Neural cell (in vitro differentiated cells): ENCODE data around the gene MICAL2. TPM values are rescaled to one million over a fixed set of nuclear protein-coding genes. Genes with fewer than 3 reads are reported as not detected.

Experiments used
- H2AFZ ChIP-seq: fragments of 200-600, 300-800 bp; sonication (generic), shearing (Covaris generic); 2 replicates; pipeline ENCODE4 v1.6.0; 2014; ENCODE audit warnings: low read depth, mild to moderate bottlenecking, antibody characterized with exemption, low read length, moderate library complexity
- H3F3A ChIP-seq: fragments of 200-600 bp; shearing (Covaris generic); 2 replicates; pipeline ENCODE4 v1.6.1; 2016; ENCODE audit warnings: mild to moderate bottlenecking, moderate library complexity, mixed read lengths, antibody characterized with exemption, low read length; ENCODE audit not compliant: insufficient read depth, poor library complexity, severe bottlenecking
- H3K27ac ChIP-seq: fragments of 200-600, 300-800 bp; sonication (generic), shearing (Covaris generic); 2 replicates; pipeline ENCODE4 v1.5.1; 2014; ENCODE audit warnings: mild to moderate bottlenecking, low read length, moderate library complexity
- H3K27me3 ChIP-seq: fragments of 300-800, 200-600 bp; sonication (generic), shearing (Covaris generic); 2 replicates; pipeline ENCODE4 v1.6.0; 2014; ENCODE audit warnings: mild to moderate bottlenecking, low read depth, low read length, moderate library complexity; ENCODE audit not compliant: insufficient read depth
- H3K36me3 ChIP-seq: fragments of 300-800, 200-600 bp; sonication (generic), shearing (Covaris generic); 2 replicates; pipeline ENCODE4 v1.5.1; 2014; ENCODE audit warnings: mild to moderate bottlenecking, antibody characterized with exemption, low read length, moderate library complexity; ENCODE audit not compliant: insufficient read depth
- H3K4me2 ChIP-seq: fragments of 300-800, 200-600 bp; sonication (generic), shearing (Covaris generic); 2 replicates; pipeline ENCODE4 v1.6.0; 2014; ENCODE audit warnings: mild to moderate bottlenecking, low read length
- H3K4me3 ChIP-seq: fragments of 300-800, 200-600 bp; sonication (generic), shearing (Covaris generic); 2 replicates; pipeline ENCODE4 v1.5.1; 2014; ENCODE audit warnings: mild to moderate bottlenecking, low read length, moderate library complexity
- H3K79me2 ChIP-seq: fragments of 200-600 bp; shearing (Covaris generic); replicated peaks from 2 replicates; pipeline ENCODE4 v1.6.0; 2014; ENCODE audit warnings: mild to moderate bottlenecking, low read length, moderate library complexity; ENCODE audit not compliant: insufficient read depth
- H3K9ac ChIP-seq: fragments of 300-800, 200-600 bp; sonication (generic), shearing (Covaris generic); 2 replicates; pipeline ENCODE4 v1.6.1; 2016; ENCODE audit warnings: mild to moderate bottlenecking, low read length, mixed read lengths
- H3K9me2 ChIP-seq: fragments of 200-600 bp; shearing (Covaris generic); 2 replicates; pipeline ENCODE4 v1.6.1; 2016; ENCODE audit warnings: mild to moderate bottlenecking, low read length, mixed read lengths; ENCODE audit not compliant: insufficient read depth
- H3K9me3 ChIP-seq: fragments of 200-600, 300-800 bp; sonication (generic), shearing (Covaris generic); 2 replicates; pipeline ENCODE4 v1.6.1; 2016; ENCODE audit warnings: mild to moderate bottlenecking, mixed run types, low read length, moderate library complexity, mixed read lengths
- H4K20me1 ChIP-seq: fragments of 200-600 bp; shearing (Covaris generic); 2 replicates; pipeline ENCODE4 v1.6.1; 2016; ENCODE audit warnings: mild to moderate bottlenecking, mixed run types; ENCODE audit not compliant: insufficient read depth
- CTCF ChIP-seq: fragments of 450-650 bp; IDR thresholded peaks from 2 replicates; pipeline ENCODE4 v1.5.1; 2014; ENCODE audit warnings: antibody characterized with exemption, mild to moderate bottlenecking, moderate library complexity; ENCODE audit not compliant: poor library complexity, severe bottlenecking
- EP300 ChIP-seq: fragments of 450-650 bp; conservative IDR thresholded peaks from 2 replicates; pipeline ENCODE4 v1.6.1; 2014; ENCODE audit warnings: antibody characterized with exemption, mild to moderate bottlenecking, moderate library complexity; ENCODE audit not compliant: poor library complexity, severe bottlenecking
- EZH2 ChIP-seq: fragments of 200-600, 300-800 bp; shearing (Covaris generic), sonication (generic); IDR thresholded peaks from 2 replicates; pipeline ENCODE4 v1.6.1; 2014; ENCODE audit warnings: antibody characterized with exemption, low read length, borderline replicate concordance, mild to moderate bottlenecking; ENCODE audit not compliant: insufficient read depth, poor library complexity, severe bottlenecking
- MXI1 ChIP-seq: fragments of 450-650 bp; conservative IDR thresholded peaks from 2 replicates; pipeline ENCODE4 v1.6.1; 2014; ENCODE audit warnings: antibody characterized with exemption, mild to moderate bottlenecking; ENCODE audit not compliant: poor library complexity, severe bottlenecking
- POLR2AphosphoS5 ChIP-seq: IDR thresholded peaks from 2 replicates; pipeline ENCODE4 v1.6.1; 2012
- RAD21 ChIP-seq: fragments of 450-650 bp; conservative IDR thresholded peaks from 2 replicates; pipeline ENCODE4 v1.6.1; 2014; ENCODE audit warnings: antibody characterized with exemption, mild to moderate bottlenecking, moderate library complexity
- REST ChIP-seq: IDR thresholded peaks from 2 replicates; pipeline ENCODE4 v1.6.1; 2012; ENCODE audit warnings: borderline replicate concordance
- SMC3 ChIP-seq: fragments of 450-650 bp; conservative IDR thresholded peaks from 2 replicates; pipeline ENCODE4 v1.6.1; 2014; ENCODE audit warnings: antibody characterized with exemption, mild to moderate bottlenecking, moderate library complexity; ENCODE audit not compliant: poor library complexity
- TAF1 ChIP-seq: IDR thresholded peaks from 2 replicates; pipeline ENCODE4 v1.6.1; 2012; ENCODE audit warnings: low read depth
- polyA plus RNA-seq: library from polyadenylated mRNA; depleted of rRNA; stranded (reverse); fragments of >200 nt; gene quantifications from 2 replicates; pipeline ENCODE4 v1.2.3, GENCODE V29; 2014

The MICAL2 gene
- polyA plus RNA-seq, 1 donor from 2014 or later, result 2.2 TPM

- TF ChIP-seq RAD21 (no peak), EZH2 (no peak)
- Histone ChIP-seq H3K27me3 (no peaks in the 10 kb centered on the region), H4K20me1 (no peaks in the 10 kb centered on the region), H3K9me3 (no peaks in the 10 kb centered on the region), H3F3A (no peaks in the 10 kb centered on the region), H3K4me3 (no peak overlapping the region), H3K4me2 (no peak overlapping the region), H3K9me2 (no peaks in the 10 kb centered on the region), H3K79me2 (no peaks in the 10 kb centered on the region), H3K36me3 (no peaks in the 10 kb centered on the region), H3K9ac (no peak overlapping the region), H3K27ac (no peak overlapping the region), H2AFZ (no peak overlapping the region)
These were observed 79.3 kb downstream of the MICAL2 start for GRCh38 chr11:12189543-12190235.

GRCh38 chr11:12190511-12190910 lies 80.1 kb downstream of the MICAL2 start:
- H3K9me2 ChIP-seq, result no peaks in the 10 kb centered on the region
- H3K79me2 ChIP-seq, result no peaks in the 10 kb centered on the region
- no peaks in the 10 kb centered on the region for H3K27me3 ChIP-seq
- no peaks in the 10 kb centered on the region for H3K36me3 ChIP-seq
- H2AFZ ChIP-seq, result no peak overlapping the region
- no peaks in the 10 kb centered on the region for H4K20me1 ChIP-seq
- no peaks in the 10 kb centered on the region for H3F3A ChIP-seq
- H3K4me2 ChIP-seq, result no peak overlapping the region
- no peak for TF ChIP-seq EP300
- no peak for TF ChIP-seq SMC3
- no peak for TF ChIP-seq POLR2AphosphoS5
- TF ChIP-seq MXI1, result no peak
- TF ChIP-seq EZH2, result no peak
- TF ChIP-seq REST, result no peak
- TF ChIP-seq TAF1, result no peak
- no peak for TF ChIP-seq CTCF
- no peak for TF ChIP-seq RAD21
- H3K4me3 ChIP-seq, result no peak overlapping the region
- no peaks in the 10 kb centered on the region for H3K9me3 ChIP-seq
- no peak overlapping the region for H3K27ac ChIP-seq
- no peak overlapping the region for H3K9ac ChIP-seq
